PFSK-1 (cell line): ENCODE measurements around the gene PGGT1B.
A peak's percentile ranks its signal among the peaks of the same experiment; 100 is the strongest.

ENCODE experiments used
- FOXP2 ChIP-seq: optimal IDR thresholded peaks from 2 replicates; pipeline ENCODE3; 2011; ENCODE audit warnings: borderline replicate concordance, control low read depth, inconsistent platforms; ENCODE audit not compliant: insufficient read depth; ENCODE audit errors: extremely low read length, extremely low read depth
- POLR2AphosphoS5 ChIP-seq: IDR thresholded peaks from 2 replicates; pipeline ENCODE4 v1.6.1; 2012; ENCODE audit warnings: low read depth, mild to moderate bottlenecking, control low read depth, low read length, moderate library complexity
- REST ChIP-seq, 2 experiments: IDR thresholded peaks; 2 replicates each; pipeline versions ENCODE4 v1.6.1 to v1.8.0; 2011 to 2012; ENCODE audit warnings: low read depth in 2 of 2, low read length in 2 of 2, control low read depth in 1 of 2, inconsistent platforms in 1 of 2, mild to moderate bottlenecking in 1 of 2, moderate library complexity in 1 of 2; ENCODE audit not compliant: insufficient read depth in 1 of 2
- SIN3A ChIP-seq: IDR thresholded peaks from 2 replicates; pipeline ENCODE4 v1.6.1; 2012; ENCODE audit warnings: mild to moderate bottlenecking, low read length, moderate library complexity, borderline replicate concordance; ENCODE audit not compliant: insufficient read depth
- TAF1 ChIP-seq: IDR thresholded peaks from 2 replicates; pipeline ENCODE4 v1.6.1; 2012; ENCODE audit warnings: low read length, control low read depth, borderline replicate concordance; ENCODE audit not compliant: insufficient read depth

The PGGT1B gene

GRCh38 chr5:115304496-115304895 is 41.8 kb upstream of the PGGT1B start:
- TF ChIP-seq POLR2AphosphoS5: no peak
- TF ChIP-seq SIN3A: no peak
- TF ChIP-seq REST (IDR thresholded peaks at IDR 0.05; ENCODE audit: insufficient read depth in 1 of 2, low read depth in 2 of 2, low read length in 2 of 2): no peak
- TF ChIP-seq TAF1: no peak
- no peak for TF ChIP-seq FOXP2

GRCh38 chr5:115298811-115299210 is 36.1 kb upstream of the PGGT1B start:
- TF ChIP-seq SIN3A: no peak
- TF ChIP-seq TAF1: no peak
- TF ChIP-seq FOXP2: no peak
- no peak for TF ChIP-seq POLR2AphosphoS5
- no peak for TF ChIP-seq REST (IDR thresholded peaks at IDR 0.05; ENCODE audit: insufficient read depth in 1 of 2, low read depth in 2 of 2, low read length in 2 of 2)

GRCh38 chr5:115297031-115297430 is 34.4 kb upstream of the PGGT1B start:
- TF ChIP-seq FOXP2 (no peak), POLR2AphosphoS5 (no peak), REST (IDR thresholded peaks at IDR 0.05; ENCODE audit: insufficient read depth in 1 of 2, low read depth in 2 of 2, low read length in 2 of 2) (no peak), TAF1 (no peak), SIN3A (no peak)

GRCh38 chr5:115296124-115297022 is 33.7 kb upstream of the PGGT1B start, which contains the start of gene CCDC112:
TSS of gene CCDC112 (minus strand) at chr5:115296654. CDS start at chr5:115296543, 111 bp downstream.
- TF ChIP-seq SIN3A (no peak), FOXP2 (peak; percentile 70), TAF1 (no peak)

- TF ChIP-seq REST (IDR thresholded peaks at IDR 0.05; ENCODE audit: insufficient read depth in 1 of 2, low read depth in 2 of 2, low read length in 2 of 2) (no peak), POLR2AphosphoS5 (no peak), TAF1 (no peak)
Measured at GRCh38 chr5:115295777-115296123, 33.1 kb upstream of the PGGT1B start.
